ENCODE results near the gene COL11A2. TPM values are rescaled to one million over a fixed set of nuclear protein-coding genes. Genes with fewer than 3 reads are reported as not detected.

Gene COL11A2
- total RNA-seq, 2 donors from 2014 or later = 0.78 to 2.3 TPM

- no peaks in the 10 kb centered on the region for H3K27me3 ChIP-seq
- peaks cover 0 to under 1% of the 10 kb centered on the region in 2 donors for H3K36me3 ChIP-seq (replicated peaks in 1 of 2; ENCODE audit: insufficient read depth in 1 of 2, low read depth in 2 of 2)
- peaks cover 64% of the 10 kb centered on the region for H3K4me1 ChIP-seq
- WGBS, 2 donors = 0 to 1% methylated on average over 9 to 61 of the region's 86 CpGs
- ATAC-seq = peak; percentile 66
- peak; percentile 86 to 87 (median 87) for DNase-seq
- H3K27ac ChIP-seq = peak within 1 kb of the TSS; percentile 83 to 96 (median 90)
- peak in 2 of 7 experiments; percentile 6 to 9 for TF ChIP-seq CTCF (IDR thresholded peaks at IDR 0.05)
- TF ChIP-seq POLR2A (IDR thresholded peaks at IDR 0.05) = peak; percentile 94 to 97 (median 95)
- peak within 1 kb of the TSS; percentile 79 to 94 for H3K4me3 ChIP-seq
- intact Hi-C loops (cut with DNase I) = no loop called here
- H3K9me3 ChIP-seq = no peaks in the 10 kb centered on the region
Measured at GRCh38 chr6:33208091-33208967, 16.1 kb upstream of the COL11A2 start, which contains the start of gene RING1. RING1 (plus strand) TSS chr6:33208500; CDS start chr6:33208823, 323 bp downstream.

- peak; percentile 54 to 59 (median 56) for DNase-seq
- no peaks in the 10 kb centered on the region for H3K9me3 ChIP-seq
- no peak for TF ChIP-seq POLR2A (IDR thresholded peaks at IDR 0.05)
- peak overlapping the region; percentile 79 to 94 for H3K4me3 ChIP-seq
- 1 to 3% methylated on average over 23 to 29 of the region's 29 CpGs for WGBS, 2 donors
- peaks cover 64% of the 10 kb centered on the region for H3K4me1 ChIP-seq
- peak; percentile 16 for ATAC-seq
- intact Hi-C loops (cut with DNase I) = no loop called here
- H3K27ac ChIP-seq = peak overlapping the region; percentile 83 to 96 (median 90)
- no peaks in the 10 kb centered on the region for H3K27me3 ChIP-seq
- H3K36me3 ChIP-seq (replicated peaks in 1 of 2; ENCODE audit: insufficient read depth in 1 of 2, low read depth in 2 of 2) = peaks cover 0 to 6% of the 10 kb centered on the region in 2 donors
Measured at GRCh38 chr6:33207552-33208090, 15.4 kb upstream of the COL11A2 start.

- H3K36me3 ChIP-seq (replicated peaks in 1 of 2; ENCODE audit: insufficient read depth in 1 of 2, low read depth in 2 of 2) = peaks cover 0 to 6% of the 10 kb centered on the region in 2 donors
- TF ChIP-seq POLR2A (IDR thresholded peaks at IDR 0.05) = no peak
- intact Hi-C loops (cut with DNase I) = no loop called here
- ATAC-seq (no peak), DNase-seq (no peak)
- no peak overlapping the region for H3K4me3 ChIP-seq
- H3K9me3 ChIP-seq = no peaks in the 10 kb centered on the region
- H3K27me3 ChIP-seq = no peaks in the 10 kb centered on the region
- 29 to 31% methylated on average over 19 to 20 of the region's 20 CpGs for WGBS, 2 donors
- H3K27ac ChIP-seq = peak overlapping the region in 3 of 4 donors; percentile 83 to 96 (median 87)
- H3K4me1 ChIP-seq = peaks cover 65% of the 10 kb centered on the region
Measured at GRCh38 chr6:33206864-33207551, 14.7 kb upstream of the COL11A2 start.

- Histone ChIP-seq H3K9me3 (no peaks in the 10 kb centered on the region), H3K4me3 (no peak overlapping the region), H3K36me3 (replicated peaks in 1 of 2; ENCODE audit: insufficient read depth in 1 of 2, low read depth in 2 of 2) (peaks cover 0 to 6% of the 10 kb centered on the region in 2 donors), H3K4me1 (peaks cover 72% of the 10 kb centered on the region), H3K27ac (peak overlapping the region in 2 of 4 donors; percentile 15 to 92), H3K27me3 (no peaks in the 10 kb centered on the region)
- 74 to 75% methylated on average over 3 of the region's 3 CpGs for WGBS, 2 donors
- TF ChIP-seq CTCF (IDR thresholded peaks at IDR 0.05) (no peak), POLR2A (IDR thresholded peaks at IDR 0.05) (no peak)
- DNase-seq (no peak), ATAC-seq (no peak)
- intact Hi-C loops (cut with DNase I) = no loop called here
Measured at GRCh38 chr6:33206027-33206863, 14.0 kb upstream of the COL11A2 start.
